CD4-positive, alpha-beta T cell treated with Interferon gamma for 1 hour (primary cell): ENCODE measurements around the gene PAX2.

Experiments used
- DNase-seq: peaks from one replicate; pipeline ENCODE4 v3.0.0-alpha.2; 2020

PAX2 gene

DNA sequence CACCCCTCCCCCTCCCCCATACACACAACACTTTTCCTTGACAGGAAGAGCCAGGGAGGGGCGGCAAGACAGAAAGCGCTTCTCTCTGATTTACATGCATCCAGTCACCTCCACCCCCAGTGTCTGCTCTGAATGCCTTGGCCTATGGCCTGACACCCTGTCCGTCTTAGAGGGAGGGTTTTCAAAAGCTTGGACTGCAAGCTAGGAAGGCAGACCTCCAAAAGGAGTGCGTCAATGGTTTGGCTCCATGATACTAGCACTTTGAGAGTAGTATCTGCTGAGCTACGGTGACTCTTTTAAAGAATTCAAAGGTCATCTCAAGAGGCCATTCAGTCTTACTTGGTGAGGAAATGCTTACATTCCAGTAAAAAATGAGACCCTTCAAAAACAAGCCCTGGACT lies 20.3 kb upstream of the PAX2 start:
- DNase-seq: no peak

GRCh38 chr10:100725869-100726426 lies 19.4 kb upstream of the PAX2 start:
- no peak for DNase-seq

- no peak for DNase-seq
Observed at GRCh38 chr10:100727808-100728207, 17.6 kb upstream of the PAX2 start.

- DNase-seq: no peak
Observed at GRCh38 chr10:100728928-100729861, 16.2 kb upstream of the PAX2 start.

GRCh38 chr10:100729862-100730724 lies 15.3 kb upstream of the PAX2 start:
- DNase-seq: no peak

DNA sequence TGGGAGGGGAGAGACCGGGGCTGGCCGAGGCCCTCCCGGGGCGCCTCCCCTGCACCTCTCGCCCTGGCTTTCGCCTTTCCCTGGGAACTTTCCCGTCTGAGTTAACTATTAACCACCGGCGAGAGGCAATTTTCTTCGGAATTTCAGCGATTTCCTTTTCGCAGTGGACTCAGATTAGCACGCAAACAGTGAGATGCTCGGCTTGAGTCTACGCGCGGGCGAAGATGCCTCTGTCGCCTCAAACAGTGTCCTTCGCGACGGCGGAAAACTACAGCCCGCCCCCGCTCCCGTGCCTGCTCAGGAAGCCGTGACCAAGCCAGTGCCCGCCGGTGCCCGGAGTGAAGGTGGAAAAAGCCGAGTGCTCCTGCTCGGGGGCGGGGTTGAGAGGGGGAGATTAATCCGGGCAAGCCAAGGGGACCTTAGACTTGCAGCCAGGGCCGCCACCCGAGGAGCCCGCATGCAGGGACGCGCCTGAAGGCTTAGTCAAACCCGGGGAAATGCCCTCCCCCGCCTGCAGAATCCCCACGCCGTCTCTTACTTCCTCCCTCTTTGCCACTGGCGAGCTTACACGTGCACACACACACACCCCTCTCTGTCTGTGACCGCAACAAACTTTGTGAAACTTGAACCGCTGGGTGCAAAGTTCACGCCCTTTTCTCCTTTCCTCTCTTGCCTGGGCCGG lies 14.5 kb upstream of the PAX2 start:
- peak; percentile 25 for DNase-seq

DNA sequence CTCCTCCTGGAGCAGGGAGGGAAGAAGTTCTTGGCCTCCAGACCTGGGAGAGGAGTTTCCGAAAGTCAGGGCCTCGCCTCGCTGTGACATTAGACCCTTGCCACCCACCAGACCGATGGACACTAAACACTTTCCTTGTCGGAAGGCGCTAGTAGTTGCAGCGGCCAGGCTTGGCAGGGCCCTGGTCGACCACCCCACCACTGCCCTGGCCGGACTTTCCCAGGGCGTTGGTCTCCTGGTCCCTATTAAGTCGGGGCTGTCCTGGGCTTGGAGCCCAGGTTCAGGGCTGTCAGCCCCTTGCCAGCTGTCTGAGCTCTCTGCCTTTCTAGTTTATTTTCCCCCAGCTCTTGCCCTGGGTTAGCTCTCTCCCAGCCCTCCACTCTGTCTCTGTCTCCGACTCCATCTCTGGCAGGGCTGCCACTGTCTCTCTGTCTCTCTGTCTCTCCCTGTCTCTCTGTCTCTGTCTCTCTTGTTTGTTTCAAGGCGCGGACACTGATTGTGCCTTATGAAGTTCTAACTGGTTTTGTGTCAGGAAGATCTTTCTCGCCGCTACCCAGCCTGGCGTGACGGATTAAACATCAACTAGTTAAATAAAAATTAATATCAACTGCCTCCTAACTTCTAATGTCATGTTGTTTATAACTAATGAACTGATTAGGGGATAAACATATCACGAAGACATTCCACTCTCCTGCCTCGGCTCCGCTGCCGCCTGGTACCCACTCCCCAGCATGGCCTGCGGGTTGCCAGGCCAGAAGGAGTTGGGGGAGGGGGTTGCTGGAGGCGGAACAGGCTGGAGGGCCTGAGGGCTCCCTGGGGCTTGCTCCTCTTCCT lies 13.8 kb upstream of the PAX2 start:
- no peak for DNase-seq

DNA sequence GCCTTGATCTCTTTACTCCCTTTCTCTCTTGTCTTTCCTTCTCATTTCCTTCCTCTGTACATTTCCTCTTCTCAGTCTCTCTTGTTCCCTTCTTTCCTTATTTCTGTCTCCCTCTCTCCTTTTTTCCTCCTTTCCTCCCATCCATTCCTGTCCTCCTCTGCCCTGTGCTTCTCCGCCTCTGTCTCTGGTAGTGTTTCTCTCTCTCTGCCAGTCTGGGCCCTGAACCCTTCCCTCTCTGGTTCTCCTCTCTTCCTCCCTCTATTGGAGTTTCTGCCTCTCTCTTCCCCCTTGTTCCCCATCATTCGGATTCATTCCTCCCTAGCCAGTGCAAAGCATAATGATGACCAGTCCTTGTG lies 13.2 kb upstream of the PAX2 start:
- DNase-seq: no peak

- no peak for DNase-seq
Observed at GRCh38 chr10:100733329-100733728, 12.1 kb upstream of the PAX2 start.

GRCh38 chr10:100734295-100735086 lies 10.9 kb upstream of the PAX2 start:
- DNase-seq: no peak

DNA sequence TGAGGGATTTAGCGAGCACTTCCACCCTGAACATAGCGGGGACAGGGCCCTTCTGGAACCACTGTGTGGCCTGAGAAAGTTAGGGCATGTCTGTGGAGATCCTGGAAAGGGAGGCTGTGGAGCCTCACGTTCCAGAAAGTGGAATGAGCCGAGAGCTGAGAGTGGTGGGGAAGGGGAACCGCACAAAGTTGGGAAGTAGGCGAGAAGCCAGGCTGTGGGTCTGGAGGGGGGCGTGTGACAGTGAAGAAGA lies 10.4 kb upstream of the PAX2 start:
- DNase-seq: no peak

DNA sequence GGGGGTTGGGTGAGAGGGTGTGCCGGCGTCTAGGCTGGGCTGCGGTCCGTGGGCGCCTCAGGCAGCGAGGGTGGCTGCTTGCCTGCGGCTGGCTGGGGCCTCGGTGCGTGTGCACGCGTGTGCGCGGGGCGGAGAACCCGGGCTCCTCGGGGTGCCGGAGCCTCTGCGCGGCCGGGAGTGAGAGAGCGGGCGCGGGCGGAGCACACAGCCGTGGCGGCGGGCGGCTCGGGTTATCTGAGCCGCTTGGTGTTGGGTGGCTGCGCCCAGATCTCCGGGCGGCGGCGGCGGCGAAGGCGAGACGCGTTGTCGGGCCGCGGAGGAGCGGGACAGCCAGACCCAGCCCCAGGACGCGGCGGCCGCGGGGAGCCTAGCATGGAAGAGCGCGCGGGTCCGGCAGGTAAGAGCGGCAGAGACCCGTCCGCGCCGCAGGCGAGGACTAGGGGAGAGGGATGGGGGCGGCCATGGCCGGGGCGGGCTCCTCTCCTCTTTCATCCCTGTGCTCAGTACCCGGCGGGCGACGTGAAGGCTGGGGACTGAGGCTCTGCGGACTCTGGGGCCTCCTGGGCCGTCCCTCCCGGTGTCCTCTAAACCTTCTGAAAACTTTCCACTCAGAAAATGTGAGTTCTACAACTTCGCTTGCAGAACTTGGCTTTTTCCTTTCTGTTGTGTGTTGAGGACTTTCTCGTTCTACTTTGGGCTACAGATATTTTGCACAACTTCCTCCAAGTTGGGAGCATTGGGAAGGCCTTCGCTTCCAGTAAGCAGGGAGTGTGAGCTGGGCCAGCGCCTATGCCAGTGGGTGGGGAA lies 9.8 kb upstream of the PAX2 start:
- no peak for DNase-seq

DNA sequence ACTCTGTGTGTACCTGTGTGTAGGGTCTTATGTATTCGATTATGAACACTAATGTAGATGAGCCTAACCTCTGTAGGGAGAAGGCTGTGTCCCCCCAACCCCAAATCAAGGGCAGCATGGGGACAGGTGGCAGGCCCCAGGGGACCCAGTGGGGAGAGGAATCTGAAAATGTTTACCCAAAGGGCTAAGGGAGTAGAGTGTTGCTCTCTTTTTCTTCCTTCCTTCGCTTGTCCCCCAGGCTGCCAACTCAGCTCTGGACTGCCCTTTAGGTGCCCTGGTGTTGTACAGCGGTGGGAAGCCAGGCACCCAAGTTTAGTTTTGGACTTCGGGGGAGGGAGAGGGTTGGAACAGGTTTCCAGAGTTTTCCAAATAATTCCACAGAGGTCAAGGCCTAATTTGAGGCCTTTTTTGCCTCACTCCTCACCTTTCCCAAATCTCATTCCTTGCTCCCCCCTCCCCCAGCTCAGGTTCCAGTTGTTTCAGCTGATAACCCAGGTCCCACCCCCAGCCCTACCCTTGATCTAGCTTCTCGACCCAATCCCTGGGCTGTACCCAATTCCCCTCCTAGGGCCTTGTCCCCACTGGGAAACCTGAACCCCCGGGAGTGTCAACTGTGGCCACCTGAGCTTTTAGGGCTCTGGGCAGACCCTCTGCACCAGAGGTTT lies 9.1 kb upstream of the PAX2 start:
- DNase-seq: no peak

DNA sequence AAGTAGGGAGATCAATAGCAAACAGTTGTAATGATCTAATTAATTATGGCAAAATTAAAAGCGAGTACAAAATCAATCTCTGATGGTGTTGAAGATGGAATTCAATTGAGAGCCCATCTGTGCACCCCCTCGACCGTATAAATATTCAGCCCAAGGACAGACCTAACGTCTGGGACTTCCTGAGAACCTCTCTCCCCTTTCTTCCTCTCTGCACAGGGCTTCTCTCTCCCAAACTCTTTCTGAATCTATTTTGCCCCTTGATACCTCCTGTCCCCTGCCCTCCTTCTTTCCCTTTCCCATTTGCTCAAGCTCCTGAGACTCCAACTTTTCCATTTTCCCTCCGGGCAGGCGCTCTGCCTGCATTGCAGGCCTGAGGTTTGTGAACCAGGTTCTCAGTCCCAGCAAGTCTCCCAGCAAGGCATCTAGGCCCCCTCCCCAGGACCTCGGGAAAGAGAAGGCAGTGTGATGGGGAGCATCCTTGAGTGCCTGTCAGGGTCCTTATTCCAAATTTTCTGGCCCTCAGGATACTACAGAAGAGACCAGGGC lies 8.5 kb upstream of the PAX2 start:
- DNase-seq: no peak

GRCh38 chr10:100737355-100738054 lies 7.9 kb upstream of the PAX2 start:
- no peak for DNase-seq

DNA sequence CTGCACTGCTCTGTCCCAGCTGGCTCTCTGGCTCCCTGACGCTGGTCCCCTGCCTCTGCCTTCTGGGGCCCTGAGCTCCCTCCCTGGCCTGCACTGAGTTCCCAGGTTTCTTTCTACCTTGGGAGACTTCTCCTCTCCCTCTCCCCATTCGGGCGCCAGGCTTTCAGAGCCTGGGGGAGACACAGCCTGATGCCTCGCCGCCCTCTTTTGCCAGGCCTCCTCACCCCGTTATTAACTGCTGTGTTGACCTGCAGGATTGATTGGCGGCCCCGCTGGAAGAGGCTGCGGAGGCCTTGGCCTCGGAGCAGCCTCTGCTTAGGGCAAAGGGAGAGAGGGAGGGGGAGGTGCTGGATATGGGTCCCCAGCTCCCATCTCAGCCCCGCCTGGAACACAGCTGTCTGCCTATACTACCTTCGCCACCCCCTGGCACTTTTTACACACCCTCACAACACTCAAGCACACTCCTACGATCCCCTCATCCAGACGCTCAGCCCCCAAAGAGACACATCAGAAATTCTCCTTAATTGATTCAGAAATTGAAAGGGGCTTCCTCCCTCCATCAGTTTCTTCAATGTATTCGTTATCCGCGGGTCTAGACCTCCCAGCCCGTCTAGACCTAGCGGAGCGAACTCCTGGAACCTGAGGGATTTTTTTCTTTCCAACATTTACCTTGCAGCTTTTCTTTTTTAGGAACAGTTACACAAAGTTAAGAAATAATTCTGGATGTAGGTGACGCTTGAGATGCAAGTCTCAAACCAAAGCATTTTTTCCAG lies 7.1 kb upstream of the PAX2 start:
- no peak for DNase-seq

DNA sequence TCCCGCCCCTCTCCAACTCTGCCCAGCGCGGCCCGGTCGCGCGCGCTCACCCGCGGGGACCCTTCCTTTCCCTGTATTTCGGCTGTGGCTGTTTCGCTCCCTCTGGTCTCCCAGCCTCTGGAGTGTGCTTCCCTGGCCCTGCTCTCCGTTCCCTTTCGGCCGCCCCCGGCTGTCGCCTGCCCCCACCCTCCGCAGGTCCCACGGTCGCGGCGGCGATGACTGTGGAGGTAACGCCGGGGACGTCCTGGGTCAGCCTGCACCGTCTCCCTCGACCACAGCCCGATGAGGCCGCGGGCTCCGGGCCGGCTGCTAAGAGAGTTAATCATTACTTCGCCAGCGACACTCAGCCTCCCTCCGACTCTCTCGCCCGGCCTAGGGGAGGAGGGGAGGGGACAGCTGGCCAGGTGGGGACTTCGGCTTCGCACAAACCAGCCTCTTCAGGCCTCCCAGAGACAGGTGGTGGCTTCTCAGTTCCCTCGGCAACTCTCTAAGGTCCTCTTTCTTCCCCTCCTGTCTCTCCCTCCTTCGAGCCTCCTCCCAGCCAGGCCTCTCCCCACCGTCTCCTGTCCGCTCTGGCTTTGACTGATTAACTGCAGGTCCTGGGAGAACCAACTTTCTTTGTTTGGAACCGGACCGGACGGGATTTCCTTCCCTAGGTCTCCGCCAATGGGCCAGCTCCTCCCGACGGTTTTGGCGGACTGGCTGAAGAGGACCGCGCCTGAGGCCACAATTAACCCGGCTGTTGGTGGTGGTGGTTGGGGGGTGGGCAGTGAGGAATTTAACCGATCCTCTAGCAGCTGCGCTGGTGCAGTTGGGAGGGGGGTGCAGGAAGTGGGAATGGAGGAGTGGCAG lies 5.6 kb upstream of the PAX2 start:
- DNase-seq: no peak
